Stimulated activated effector memory CD8-positive, alpha-beta T cell treated with anti-CD3 and anti-CD28 coated beads, Interleukin-12 subunit alpha, Interleukin-12 subunit beta, amount 100 ng/mL, for 72 hours (primary cell): ENCODE data around the gene CIB4.
"Not testable (repeated sequence)": the region's sequence is repeated elsewhere in the genome, so short reads cannot be mapped to it uniquely, and the experiment has no call there.

Experiments
- ATAC-seq: fragments of 150-1000 bp; cut with Tn5 transposase; 2 replicates; pipeline ENCODE4 v1.10.0; 2021
- DNase-seq, 2 donors: peaks; one replicate each; pipeline ENCODE4 v3.0.0; 2021 to 2022; ENCODE audit warnings: low spot score in 2 of 2
- H3K27ac Mint-ChIP-seq: one replicate; pipeline ENCODE4 v1.8.0; 2022; ENCODE audit warnings: mild to moderate bottlenecking, mixed read lengths
- H3K36me3 Mint-ChIP-seq: one replicate; pipeline ENCODE4 v1.8.0; 2022; ENCODE audit warnings: mild to moderate bottlenecking, mixed read lengths
- H3K4me1 Mint-ChIP-seq: one replicate; pipeline ENCODE4 v1.8.0; 2022; ENCODE audit warnings: mixed read lengths
- H3K4me3 Mint-ChIP-seq: one replicate; pipeline ENCODE4 v1.8.0; 2022; ENCODE audit warnings: mild to moderate bottlenecking, mixed read lengths
- H3K9me3 Mint-ChIP-seq: one replicate; pipeline ENCODE4 v1.8.0; 2022; ENCODE audit warnings: mixed read lengths

The CIB4 gene

GRCh38 chr2:26672112-26672817 is 31.1 kb upstream of the CIB4 start:
- no peaks in the 10 kb centered on the region for H3K36me3 Mint-ChIP-seq
- DNase-seq (no peak), ATAC-seq (no peak)
- H3K4me1 Mint-ChIP-seq, result no peaks in the 10 kb centered on the region
- H3K27ac Mint-ChIP-seq, result no peak overlapping the region
- no peak overlapping the region for H3K4me3 Mint-ChIP-seq
- no peaks in the 10 kb centered on the region for H3K9me3 Mint-ChIP-seq

DNA sequence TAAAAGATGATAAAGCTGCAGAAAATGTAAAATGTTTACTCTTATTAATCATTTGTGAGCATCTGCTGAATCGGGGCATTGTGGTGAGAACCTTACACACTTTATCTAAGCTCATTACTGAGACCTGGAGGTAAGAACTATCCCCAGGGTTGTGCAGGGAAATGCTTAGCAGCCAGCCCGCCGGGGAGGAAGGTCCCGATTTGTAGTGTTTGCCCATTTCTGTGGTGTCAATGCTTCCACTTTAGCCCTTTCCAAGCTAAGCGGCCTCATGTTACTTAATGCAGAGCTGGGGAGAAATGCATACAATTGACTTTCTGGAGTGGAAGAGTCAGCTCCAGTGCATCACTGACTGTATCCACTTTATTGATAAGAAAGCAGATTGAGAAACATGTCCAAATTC is 30.5 kb upstream of the CIB4 start:
- H3K9me3 Mint-ChIP-seq, result no peaks in the 10 kb centered on the region
- no peak for DNase-seq
- no peaks in the 10 kb centered on the region for H3K4me1 Mint-ChIP-seq
- no peak overlapping the region for H3K4me3 Mint-ChIP-seq
- no peak for ATAC-seq
- H3K36me3 Mint-ChIP-seq, result no peaks in the 10 kb centered on the region
- no peak overlapping the region for H3K27ac Mint-ChIP-seq

DNA sequence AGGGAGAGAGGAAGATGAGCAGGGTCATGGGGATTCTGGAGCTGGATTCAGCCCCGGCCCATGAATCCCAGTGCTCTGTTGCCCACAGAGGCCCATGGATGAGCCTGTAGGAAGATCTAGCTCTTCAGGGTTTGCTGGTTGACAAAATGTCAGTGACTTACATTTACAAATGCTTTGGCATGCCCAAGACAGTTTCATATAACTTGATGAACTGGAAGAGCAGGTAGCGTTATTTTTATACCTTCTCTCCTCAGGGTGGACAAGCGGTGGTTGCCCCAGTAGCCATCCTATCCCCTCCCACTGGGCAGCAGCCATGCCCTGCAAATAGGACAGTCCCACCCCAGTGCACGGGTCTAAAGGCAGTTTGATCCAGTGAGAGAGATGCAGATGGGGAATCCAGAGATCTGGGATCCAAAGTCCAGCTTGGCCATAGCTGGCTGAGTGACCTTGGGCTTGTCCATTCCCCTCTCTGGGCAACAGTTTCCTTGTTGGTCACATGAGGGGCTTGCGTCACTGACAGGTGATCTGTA is 29.8 kb upstream of the CIB4 start:
- ATAC-seq, result no peak
- Mint-ChIP-seq H3K9me3 (no peaks in the 10 kb centered on the region), H3K27ac (no peak overlapping the region), H3K4me1 (no peaks in the 10 kb centered on the region), H3K4me3 (no peak overlapping the region), H3K36me3 (no peaks in the 10 kb centered on the region)
- DNase-seq, result no peak

GRCh38 chr2:26670171-26670570 is 29.0 kb upstream of the CIB4 start:
- DNase-seq (no peak), ATAC-seq (no peak)
- Mint-ChIP-seq H3K9me3 (peaks cover 2% of the 10 kb centered on the region), H3K36me3 (no peaks in the 10 kb centered on the region), H3K27ac (no peak overlapping the region), H3K4me1 (no peaks in the 10 kb centered on the region), H3K4me3 (no peak overlapping the region)

GRCh38 chr2:26668856-26669750 is 27.9 kb upstream of the CIB4 start:
- Mint-ChIP-seq H3K9me3 (peaks cover 2% of the 10 kb centered on the region), H3K36me3 (no peaks in the 10 kb centered on the region), H3K27ac (no peak overlapping the region), H3K4me3 (no peak overlapping the region), H3K4me1 (no peaks in the 10 kb centered on the region)
- ATAC-seq (peak; percentile 35), DNase-seq (no peak)

DNA sequence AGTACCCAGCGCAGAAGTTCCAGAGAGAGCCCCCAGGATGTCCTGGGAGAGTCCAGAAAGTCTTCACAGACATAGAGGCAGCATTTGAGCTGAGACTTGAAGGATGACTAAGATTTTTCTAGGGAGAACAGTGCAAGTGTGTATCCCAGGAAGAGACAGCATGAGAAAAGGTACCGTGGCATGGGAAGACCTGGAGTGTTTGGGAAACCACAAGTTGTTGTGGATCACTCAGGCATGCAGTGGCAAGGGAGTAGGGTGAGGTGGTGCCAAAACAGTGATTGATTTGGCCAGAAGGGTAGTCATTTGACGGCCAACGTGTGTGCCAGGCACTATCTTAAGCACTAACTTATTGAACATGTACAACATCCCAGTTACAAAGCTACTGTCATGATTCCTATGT is 26.9 kb upstream of the CIB4 start:
- no peak for DNase-seq
- Mint-ChIP-seq H3K4me3 (no peak overlapping the region), H3K9me3 (peaks cover 2% of the 10 kb centered on the region), H3K27ac (no peak overlapping the region), H3K36me3 (no peaks in the 10 kb centered on the region), H3K4me1 (no peaks in the 10 kb centered on the region)
- no peak for ATAC-seq

DNA sequence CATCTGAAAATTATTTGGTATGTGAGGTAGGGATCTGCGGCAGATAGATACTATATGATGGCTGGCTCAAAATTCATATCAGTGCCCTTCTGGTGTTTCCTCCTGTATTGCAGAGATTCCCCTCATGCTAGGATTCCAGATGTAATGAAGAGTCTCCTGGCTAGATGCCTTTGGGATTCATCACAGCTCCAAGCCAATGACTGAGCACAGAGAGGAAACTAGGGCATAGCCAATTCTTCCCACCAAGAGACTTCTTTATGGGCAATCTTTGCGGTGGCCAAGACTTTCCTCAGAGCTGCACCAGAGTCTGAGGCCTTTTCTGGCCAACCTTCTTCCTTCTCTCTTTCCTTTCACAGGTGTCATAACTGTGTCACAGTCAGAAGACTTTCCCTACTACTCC is 25.5 kb upstream of the CIB4 start:
- no peak for DNase-seq

DNA sequence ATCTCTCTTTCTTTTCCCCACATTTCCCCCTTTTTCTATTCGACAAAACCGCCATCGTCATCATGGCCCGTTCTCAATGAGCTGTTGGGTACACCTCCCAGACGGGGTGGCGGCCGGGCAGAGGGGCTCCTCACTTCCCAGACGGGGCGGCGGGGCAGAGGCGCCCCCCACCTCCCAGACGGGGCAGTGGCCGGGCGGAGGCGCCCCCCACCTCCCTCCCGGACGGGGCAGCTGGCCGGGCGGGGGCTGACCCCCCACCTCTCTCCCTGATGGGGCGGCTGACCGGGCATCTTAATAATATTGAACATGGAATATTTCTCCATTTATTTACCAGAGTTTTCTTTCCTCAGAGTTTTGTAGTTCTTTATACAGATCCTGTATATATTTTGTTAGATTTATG is 24.1 kb upstream of the CIB4 start:
- not testable (repeated sequence) for H3K4me3 Mint-ChIP-seq, H3K9me3 Mint-ChIP-seq, H3K36me3 Mint-ChIP-seq, DNase-seq, ATAC-seq, H3K4me1 Mint-ChIP-seq, H3K27ac Mint-ChIP-seq

More for the DNA sequence above, 25.5 kb upstream of the CIB4 start:
- peaks cover 2% of the 10 kb centered on the region for H3K9me3 Mint-ChIP-seq
- ATAC-seq, result no peak
- H3K36me3 Mint-ChIP-seq, result no peaks in the 10 kb centered on the region
- H3K4me1 Mint-ChIP-seq, result no peaks in the 10 kb centered on the region
- H3K4me3 Mint-ChIP-seq, result no peak overlapping the region
- no peak overlapping the region for H3K27ac Mint-ChIP-seq

DNA sequence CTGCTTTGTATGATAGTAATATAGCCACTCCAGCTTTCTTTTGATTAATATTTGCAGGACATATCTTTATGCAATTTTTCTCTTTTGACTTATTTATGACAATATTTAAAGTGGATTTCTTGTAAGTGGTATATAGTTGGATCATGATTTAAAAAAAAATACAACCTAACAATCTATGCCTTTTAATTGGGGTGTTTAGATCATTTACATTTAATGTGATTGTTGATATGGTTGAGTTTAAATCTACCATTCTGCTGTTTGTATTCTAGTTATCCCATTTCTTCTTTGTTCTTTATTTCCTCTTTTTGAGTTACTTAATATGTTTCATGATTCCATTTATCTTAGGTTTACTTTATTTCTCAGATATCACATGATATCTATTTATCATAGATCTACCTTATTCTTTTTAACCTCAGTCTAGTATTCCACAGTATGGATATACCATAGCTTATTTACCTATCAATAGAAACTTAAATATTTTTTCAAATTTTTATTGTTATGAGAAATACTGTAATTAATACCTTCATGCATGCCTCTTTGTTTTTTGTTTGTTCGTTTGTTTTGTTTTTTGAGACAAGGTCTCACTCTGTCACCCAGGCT is 19.3 kb upstream of the CIB4 start:
- DNase-seq, result no peak
- H3K4me3 Mint-ChIP-seq, result no peak overlapping the region
- no peaks in the 10 kb centered on the region for H3K36me3 Mint-ChIP-seq
- H3K9me3 Mint-ChIP-seq, result peaks cover 21% of the 10 kb centered on the region
- H3K4me1 Mint-ChIP-seq, result no peaks in the 10 kb centered on the region
- H3K27ac Mint-ChIP-seq, result no peak overlapping the region
- ATAC-seq, result no peak

GRCh38 chr2:26658691-26659346 is 17.7 kb upstream of the CIB4 start:
- no peaks in the 10 kb centered on the region for H3K4me1 Mint-ChIP-seq
- no peaks in the 10 kb centered on the region for H3K36me3 Mint-ChIP-seq
- no peak overlapping the region for H3K27ac Mint-ChIP-seq
- H3K4me3 Mint-ChIP-seq, result no peak overlapping the region
- peaks cover 21% of the 10 kb centered on the region for H3K9me3 Mint-ChIP-seq
- no peak for ATAC-seq
- DNase-seq, result no peak

DNA sequence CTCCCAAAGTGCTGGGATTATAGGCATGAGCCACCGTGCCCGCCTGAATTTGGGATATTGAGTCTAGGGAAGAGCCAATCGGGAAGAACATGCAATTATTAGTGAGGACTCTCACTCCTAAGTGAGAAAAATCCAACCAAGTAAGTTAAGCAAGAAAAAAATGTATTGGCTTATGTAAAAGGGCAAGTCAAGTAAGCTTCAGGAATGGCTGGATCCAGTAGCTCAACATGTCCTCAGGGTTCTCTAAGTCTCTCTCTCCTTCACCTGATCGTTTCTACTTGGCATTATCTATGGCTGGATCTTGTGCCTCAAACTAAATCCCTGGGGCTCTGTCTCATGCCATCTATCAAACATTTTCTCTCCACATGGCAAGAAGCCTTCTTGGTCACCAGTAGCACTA is 16.1 kb upstream of the CIB4 start:
- no peak overlapping the region for H3K27ac Mint-ChIP-seq
- H3K9me3 Mint-ChIP-seq, result peaks cover 21% of the 10 kb centered on the region
- no peak for ATAC-seq
- H3K4me1 Mint-ChIP-seq, result no peaks in the 10 kb centered on the region
- no peak for DNase-seq
- H3K4me3 Mint-ChIP-seq, result no peak overlapping the region
- no peaks in the 10 kb centered on the region for H3K36me3 Mint-ChIP-seq

DNA sequence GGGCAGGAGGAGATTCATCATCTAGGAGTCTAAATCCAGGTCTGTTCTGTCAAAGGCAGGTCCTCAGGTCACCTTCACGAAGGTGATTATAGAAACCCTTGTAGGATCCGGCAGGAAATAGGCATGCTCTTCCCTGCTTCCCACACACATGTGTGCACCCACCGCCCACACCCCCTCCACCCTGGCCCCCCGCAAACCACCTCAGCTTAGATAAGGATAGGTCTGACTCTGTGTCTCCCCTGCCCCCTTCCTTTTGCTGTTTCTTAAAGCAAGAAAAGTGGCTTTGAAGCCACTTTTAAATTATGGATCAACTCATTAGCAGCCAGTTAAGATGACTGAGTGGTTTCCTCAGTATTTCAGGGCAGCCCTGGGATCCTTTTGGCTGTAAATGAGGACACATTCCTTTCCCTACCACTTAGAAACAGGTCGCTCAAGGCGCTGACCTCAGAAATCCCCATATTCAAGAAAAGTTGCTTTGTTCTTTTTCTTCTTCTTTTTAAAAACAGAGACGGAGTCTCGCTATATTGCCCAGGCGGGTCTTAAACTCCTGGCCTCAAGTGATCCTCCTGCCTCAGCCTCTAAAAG is 14.5 kb upstream of the CIB4 start:
- H3K4me3 Mint-ChIP-seq, result no peak overlapping the region
- H3K4me1 Mint-ChIP-seq, result no peaks in the 10 kb centered on the region
- DNase-seq (no peak), ATAC-seq (no peak)
- H3K27ac Mint-ChIP-seq, result no peak overlapping the region
- peaks cover 18% of the 10 kb centered on the region for H3K9me3 Mint-ChIP-seq
- H3K36me3 Mint-ChIP-seq, result no peaks in the 10 kb centered on the region

DNA sequence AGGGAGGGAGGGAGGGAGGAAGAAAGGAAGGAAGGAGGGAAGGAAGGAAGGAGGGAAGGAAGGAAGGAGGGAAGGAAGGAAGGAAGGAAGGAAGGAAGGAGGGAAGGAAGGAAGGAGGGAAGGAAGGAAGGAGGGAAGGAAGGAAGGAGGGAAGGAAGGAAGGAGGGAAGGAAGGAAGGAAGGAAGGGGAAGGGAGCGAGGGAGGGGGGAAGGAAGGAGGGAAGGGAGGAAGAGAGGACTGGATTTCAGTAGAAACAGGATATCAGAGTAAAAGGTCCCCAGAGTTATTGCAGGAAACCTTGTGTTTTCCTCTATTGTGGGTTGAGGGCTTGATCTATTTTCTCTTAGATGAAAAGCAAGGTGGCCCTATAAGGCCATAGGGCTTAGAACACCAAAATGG is 14.0 kb upstream of the CIB4 start:
- H3K36me3 Mint-ChIP-seq, ATAC-seq, DNase-seq, H3K4me1 Mint-ChIP-seq, H3K27ac Mint-ChIP-seq, H3K4me3 Mint-ChIP-seq: not testable (repeated sequence)
- peaks cover 14% of the 10 kb centered on the region for H3K9me3 Mint-ChIP-seq

DNA sequence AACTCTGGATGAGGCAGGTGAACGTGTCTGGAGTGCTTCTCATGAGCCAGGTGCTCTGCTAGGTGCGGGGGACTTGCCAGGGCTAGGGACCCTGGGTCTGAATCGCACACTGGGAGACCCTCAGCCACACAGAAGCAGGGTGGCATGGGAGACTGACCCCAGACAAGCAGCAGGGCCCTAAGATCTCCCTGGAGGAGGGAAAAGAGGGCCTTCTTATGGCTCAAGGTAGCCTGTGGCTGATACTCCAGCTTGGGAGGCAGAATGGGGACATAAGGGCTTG is 12.8 kb upstream of the CIB4 start:
- H3K4me3 Mint-ChIP-seq, result no peak overlapping the region
- H3K4me1 Mint-ChIP-seq, result no peaks in the 10 kb centered on the region
- H3K9me3 Mint-ChIP-seq, result peaks cover 5% of the 10 kb centered on the region
- no peak overlapping the region for H3K27ac Mint-ChIP-seq
- no peak for DNase-seq
- ATAC-seq, result no peak
- no peaks in the 10 kb centered on the region for H3K36me3 Mint-ChIP-seq
